WERI-Rb-1 (cell line): ENCODE data around the gene SLC24A1.

Source experiments
- DNase-seq: peaks from one replicate; pipeline ENCODE4 v3.0.0-alpha.2; 2020
- H3K27ac ChIP-seq: fragments of 250-450 bp; sonication (Bioruptor Pico); 2 replicates; pipeline ENCODE4 v1.5.1; 2020; ENCODE audit warnings: mild to moderate bottlenecking, moderate library complexity
- H3K27me3 ChIP-seq: fragments of 250-450 bp; sonication (Bioruptor Pico); 2 replicates; pipeline ENCODE4 v1.5.1; 2021; ENCODE audit warnings: mild to moderate bottlenecking, low read depth, moderate library complexity; ENCODE audit not compliant: insufficient read depth, severe bottlenecking
- H3K36me3 ChIP-seq: fragments of 250-450 bp; sonication (Bioruptor Pico); 2 replicates; pipeline ENCODE4 v1.5.1; 2020; ENCODE audit warnings: mild to moderate bottlenecking, moderate library complexity
- H3K4me3 ChIP-seq: 2 replicates; pipeline ENCODE4 v1.5.1; 2011; ENCODE audit warnings: low read depth, mild to moderate bottlenecking, control low read depth, low read length
- H3K9me3 ChIP-seq: fragments of 250-450 bp; sonication (Bioruptor Pico); 2 replicates; pipeline ENCODE4 v1.5.1; 2021; ENCODE audit warnings: mild to moderate bottlenecking, moderate library complexity; ENCODE audit not compliant: severe bottlenecking
- CTCF ChIP-seq: IDR thresholded peaks from 2 replicates; pipeline ENCODE4 v1.5.1; 2011; ENCODE audit warnings: low read depth, mild to moderate bottlenecking, control low read depth, inconsistent platforms, low read length

SLC24A1 gene

DNA sequence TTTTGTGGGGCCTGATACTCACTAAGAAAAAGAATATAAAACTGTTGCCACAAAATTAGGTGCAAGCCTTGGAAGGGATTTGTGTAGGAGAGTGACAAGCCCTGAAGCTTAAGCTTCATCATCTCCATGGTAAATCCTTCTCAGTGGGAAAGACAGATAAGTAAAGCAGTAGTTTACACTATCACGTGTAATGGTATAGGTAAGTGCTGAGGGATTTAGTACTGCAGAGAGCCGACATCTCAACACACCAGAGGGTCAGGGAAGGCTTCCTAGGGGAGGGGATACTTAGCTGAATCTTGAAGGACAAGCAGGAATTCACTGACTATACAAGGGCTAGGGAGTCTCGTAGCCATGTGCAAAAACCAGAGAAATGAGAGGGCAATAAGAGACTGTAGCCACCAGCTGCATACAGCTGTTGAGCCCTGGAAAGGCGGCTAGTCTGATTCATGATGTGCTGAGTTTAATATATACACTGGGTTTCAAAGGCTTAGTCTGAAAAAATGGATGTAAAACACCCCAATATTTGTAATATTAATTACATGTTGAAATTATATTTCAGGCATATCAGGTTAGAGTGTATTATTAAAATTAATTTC lies 11.1 kb downstream of the SLC24A1 start:
- Histone ChIP-seq H3K27me3 (peaks cover 32% of the 10 kb centered on the region), H3K9me3 (no peaks in the 10 kb centered on the region), H3K36me3 (no peaks in the 10 kb centered on the region), H3K4me3 (no peak overlapping the region), H3K27ac (no peak overlapping the region)
- peak; percentile 46 for DNase-seq
- TF ChIP-seq CTCF = no peak

DNA sequence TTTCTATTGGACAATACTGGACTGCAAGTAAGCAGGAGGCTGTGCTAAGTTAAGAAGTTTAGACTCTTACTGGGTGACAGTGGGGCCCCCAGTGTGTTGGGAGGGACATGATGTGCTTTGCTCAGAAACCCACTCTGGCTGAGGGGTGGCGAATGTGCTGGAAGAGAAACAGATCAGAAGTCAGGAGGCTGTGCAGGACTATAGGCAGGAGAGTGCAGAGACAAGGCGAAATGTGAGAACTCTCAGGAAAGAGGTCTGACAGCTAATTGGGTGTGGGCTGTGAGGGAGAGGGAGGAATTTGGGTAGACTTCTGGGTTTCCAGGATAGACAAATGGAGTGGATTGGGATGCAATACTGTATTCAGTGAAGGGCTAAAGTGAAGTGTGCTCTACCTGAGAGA lies 12.0 kb downstream of the SLC24A1 start:
- Histone ChIP-seq H3K9me3 (no peaks in the 10 kb centered on the region), H3K27ac (no peak overlapping the region), H3K27me3 (peaks cover 35% of the 10 kb centered on the region), H3K36me3 (no peaks in the 10 kb centered on the region), H3K4me3 (no peak overlapping the region)
- no peak for TF ChIP-seq CTCF
- DNase-seq = no peak

GRCh38 chr15:65634356-65634755 lies 12.6 kb downstream of the SLC24A1 start:
- TF ChIP-seq CTCF = no peak
- no peak for DNase-seq
- no peak overlapping the region for H3K27ac ChIP-seq
- peaks cover 41% of the 10 kb centered on the region for H3K27me3 ChIP-seq
- H3K9me3 ChIP-seq = no peaks in the 10 kb centered on the region
- no peaks in the 10 kb centered on the region for H3K36me3 ChIP-seq
- H3K4me3 ChIP-seq = no peak overlapping the region

GRCh38 chr15:65638109-65638508 lies 16.4 kb downstream of the SLC24A1 start:
- Histone ChIP-seq H3K27me3 (peaks cover 50% of the 10 kb centered on the region), H3K9me3 (no peaks in the 10 kb centered on the region), H3K4me3 (no peak overlapping the region), H3K27ac (no peak overlapping the region), H3K36me3 (no peaks in the 10 kb centered on the region)
- DNase-seq = no peak
- TF ChIP-seq CTCF = no peak

GRCh38 chr15:65638681-65639089 lies 16.9 kb downstream of the SLC24A1 start:
- peak; percentile 39 for DNase-seq
- Histone ChIP-seq H3K9me3 (no peaks in the 10 kb centered on the region), H3K27me3 (peaks cover 56% of the 10 kb centered on the region), H3K27ac (no peak overlapping the region), H3K36me3 (no peaks in the 10 kb centered on the region), H3K4me3 (no peak overlapping the region)
- TF ChIP-seq CTCF = peak; percentile 65

GRCh38 chr15:65639509-65639908 lies 17.8 kb downstream of the SLC24A1 start:
- Histone ChIP-seq H3K36me3 (no peaks in the 10 kb centered on the region), H3K27me3 (peaks cover 64% of the 10 kb centered on the region), H3K9me3 (no peaks in the 10 kb centered on the region), H3K4me3 (no peak overlapping the region), H3K27ac (no peak overlapping the region)
- no peak for DNase-seq
- TF ChIP-seq CTCF = no peak
